Natural killer cell (primary cell): ENCODE measurements around the gene FOXP1. TPM values are rescaled to one million over a fixed set of nuclear protein-coding genes. Genes with fewer than 3 reads are reported as not detected.
A peak's percentile ranks its signal among the peaks of the same experiment; 100 is the strongest.

Source experiments
- ATAC-seq, 3 donors: fragments of 150-1000 bp in 2 of 3; fragments of 200-7000 bp in 1 of 3; cut with Tn5 transposase; 1 replicate in 1 of 3; 2 replicates in 2 of 3; pipeline ENCODE4 v1.10.0; 2021; ENCODE audit warnings: mild to moderate bottlenecking in 2 of 3, moderate library complexity in 2 of 3
- DNase-seq, 2 donors: peaks; one replicate each; pipeline versions ENCODE4 v3.0.0 to v3.0.0-alpha.2; 2013 to 2021; ENCODE audit warnings: mixed read lengths in 1 of 2
- H3K27ac ChIP-seq: one replicate; pipeline ENCODE4 v1.5.1; 2013; ENCODE audit warnings: mild to moderate bottlenecking, low read length
- H3K27me3 ChIP-seq: one replicate; pipeline ENCODE4 v1.6.1; 2013; ENCODE audit warnings: low read length; ENCODE audit not compliant: control insufficient read depth, insufficient read depth
- H3K36me3 ChIP-seq: one replicate; pipeline ENCODE4 v1.6.1; 2013; ENCODE audit warnings: low read length; ENCODE audit not compliant: control insufficient read depth, insufficient read depth
- H3K4me1 ChIP-seq: one replicate; pipeline ENCODE4 v1.6.1; 2013; ENCODE audit warnings: low read length; ENCODE audit not compliant: control insufficient read depth, insufficient read depth
- H3K4me3 ChIP-seq: one replicate; pipeline ENCODE4 v1.5.1; 2013; ENCODE audit warnings: low read length
- H3K9me3 ChIP-seq: one replicate; pipeline ENCODE4 v1.6.1; 2013; ENCODE audit warnings: low read length; ENCODE audit not compliant: control insufficient read depth, insufficient read depth
- H3K27ac Mint-ChIP-seq, 2 donors: one replicate each; pipeline ENCODE4 v1.8.0; 2022; ENCODE audit warnings: mild to moderate bottlenecking in 2 of 2, mixed read lengths in 2 of 2, moderate library complexity in 1 of 2
- H3K27me3 Mint-ChIP-seq, 2 donors: one replicate each; pipeline ENCODE4 v1.8.0; 2022; ENCODE audit warnings: low read depth in 2 of 2, mixed read lengths in 2 of 2
- H3K36me3 Mint-ChIP-seq: one replicate; pipeline ENCODE4 v1.8.0; 2022; ENCODE audit warnings: mixed read lengths
- H3K4me1 Mint-ChIP-seq, 2 donors: one replicate each; pipeline ENCODE4 v1.8.0; 2022; ENCODE audit warnings: mixed read lengths in 2 of 2
- H3K4me3 Mint-ChIP-seq: one replicate; pipeline ENCODE4 v1.8.0; 2022; ENCODE audit warnings: mild to moderate bottlenecking, moderate library complexity, mixed read lengths
- H3K9me3 Mint-ChIP-seq, 2 donors: one replicate each; pipeline ENCODE4 v1.8.0; 2022; ENCODE audit warnings: mixed read lengths in 2 of 2
- CTCF ChIP-seq: fragments of 200-600 bp; IDR thresholded peaks from one replicate; pipeline ENCODE4 v1.8.0; 2022; ENCODE audit warnings: antibody characterized with exemption
- WGBS: methylation state at CpG from one replicate; pipeline ENCODE4 v1.1.7; 2013; ENCODE audit warnings: missing lambda C conversion rate; ENCODE audit not compliant: insufficient coverage; 5-methylcytosine and 5-hydroxymethylcytosine counted together
- intact Hi-C: fragments of 100-400 bp; cut with micrococcal nuclease; formaldehyde crosslinking; loops from one replicate; pipeline ENCODE4 v1.14.2; 2022
- total RNA-seq, 4 donors: library from RNA; stranded (reverse); fragments of 120-200 nt in 1 of 4; gene quantifications; one replicate each; pipeline versions ENCODE4 v1.2.3 to v1.2.4, GENCODE V29; 2013 to 2022

FOXP1 gene
- total RNA-seq, 3 donors from 2014 or later (not counting 1 experiment from before 2014, with no cell fraction given) = 166 to 185 (median 166) TPM

- Mint-ChIP-seq H3K36me3 (no peaks in the 10 kb centered on the region), H3K27ac (no peak overlapping the region), H3K4me3 (no peak overlapping the region), H3K4me1 (peaks cover 21% of the 10 kb centered on the region in 2 donors), H3K9me3 (no peaks in the 10 kb centered on the region), H3K27me3 (no peaks in the 10 kb centered on the region)
- H3K27ac ChIP-seq = no peak overlapping the region
- intact Hi-C loops = no loop called here
- WGBS = 97% methylated on average over 9 of the region's 9 CpGs
- ATAC-seq (no peak), DNase-seq (no peak)
- H3K9me3 ChIP-seq = no peaks in the 10 kb centered on the region
- no peaks in the 10 kb centered on the region for H3K27me3 ChIP-seq
- no peak for TF ChIP-seq CTCF
- H3K4me1 ChIP-seq = peaks cover 5% of the 10 kb centered on the region
- no peak overlapping the region for H3K4me3 ChIP-seq
- H3K36me3 ChIP-seq = no peaks in the 10 kb centered on the region
These were observed 121.6 kb downstream of the FOXP1 start for GRCh38 chr3:71461749-71462483.

- no peak for TF ChIP-seq CTCF
- H3K9me3 Mint-ChIP-seq = no peaks in the 10 kb centered on the region
- DNase-seq (no peak), ATAC-seq (no peak)
- 89% methylated on average over 9 of the region's 9 CpGs for WGBS
- H3K27me3 Mint-ChIP-seq = no peaks in the 10 kb centered on the region
- no peak overlapping the region for H3K27ac Mint-ChIP-seq
- no peaks in the 10 kb centered on the region for H3K36me3 ChIP-seq
- no peaks in the 10 kb centered on the region for H3K9me3 ChIP-seq
- no peaks in the 10 kb centered on the region for H3K36me3 Mint-ChIP-seq
- no peaks in the 10 kb centered on the region for H3K27me3 ChIP-seq
- H3K27ac ChIP-seq = no peak overlapping the region
- peaks cover 27% of the 10 kb centered on the region in 2 donors for H3K4me1 Mint-ChIP-seq
- no peak overlapping the region for H3K4me3 Mint-ChIP-seq
- no peak overlapping the region for H3K4me3 ChIP-seq
- peaks cover 9% of the 10 kb centered on the region for H3K4me1 ChIP-seq
- intact Hi-C loops = no loop called here
These were observed 122.4 kb downstream of the FOXP1 start for GRCh38 chr3:71461114-71461513.

- no peak overlapping the region for H3K4me3 Mint-ChIP-seq
- no peaks in the 10 kb centered on the region for H3K9me3 Mint-ChIP-seq
- peaks cover 46 to 47% of the 10 kb centered on the region in 2 donors for H3K4me1 Mint-ChIP-seq
- H3K27ac ChIP-seq = no peak overlapping the region
- intact Hi-C loops = loop anchor here (5.0 kb wide), 2 partner anchors 37 to 67 kb away; no protein-coding TSS in a partner anchor
- H3K27me3 ChIP-seq = no peaks in the 10 kb centered on the region
- no CpG with 5 or more reads among the region's 1 CpG for WGBS
- H3K9me3 ChIP-seq = no peaks in the 10 kb centered on the region
- DNase-seq (no peak), ATAC-seq (no peak)
- H3K4me3 ChIP-seq = no peak overlapping the region
- no peaks in the 10 kb centered on the region for H3K27me3 Mint-ChIP-seq
- TF ChIP-seq CTCF = no peak
- H3K27ac Mint-ChIP-seq = no peak overlapping the region
- H3K4me1 ChIP-seq = peaks cover 24% of the 10 kb centered on the region
- no peaks in the 10 kb centered on the region for H3K36me3 ChIP-seq
- no peaks in the 10 kb centered on the region for H3K36me3 Mint-ChIP-seq
These were observed 124.6 kb downstream of the FOXP1 start for GRCh38 chr3:71458895-71459294.

- peak overlapping the region; percentile 85 to 92 for H3K27ac Mint-ChIP-seq
- Histone ChIP-seq H3K27me3 (no peaks in the 10 kb centered on the region), H3K36me3 (no peaks in the 10 kb centered on the region), H3K4me1 (peaks cover 40% of the 10 kb centered on the region), H3K27ac (peak overlapping the region; percentile 76), H3K4me3 (no peak overlapping the region), H3K9me3 (no peaks in the 10 kb centered on the region)
- intact Hi-C loops = loop anchor here (1.0 to 5.0 kb wide), 3 partner anchors 13 to 65 kb away; no protein-coding TSS in a partner anchor
- DNase-seq (no peak), ATAC-seq (no peak)
- no peaks in the 10 kb centered on the region for H3K9me3 Mint-ChIP-seq
- no peaks in the 10 kb centered on the region for H3K36me3 Mint-ChIP-seq
- TF ChIP-seq CTCF = no peak
- H3K4me1 Mint-ChIP-seq = peaks cover 62 to 63% of the 10 kb centered on the region in 2 donors
- peak overlapping the region; percentile 69 for H3K4me3 Mint-ChIP-seq
- WGBS = no CpG with 5 or more reads among the region's 1 CpG
- H3K27me3 Mint-ChIP-seq = no peaks in the 10 kb centered on the region
These were observed 126.7 kb downstream of the FOXP1 start for GRCh38 chr3:71456826-71457225.
